Smooth muscle cell (in vitro differentiated cells): ENCODE results near the gene CABCOCO1. TPM values are rescaled to one million over a fixed set of nuclear protein-coding genes. Genes with fewer than 3 reads are reported as not detected.

Source experiments
- DNase-seq: peaks from one replicate; lab custom pipeline; 2025; ENCODE audit not compliant: unreplicated experiment; lab: John Stamatoyannopoulos, UW
- H2AFZ ChIP-seq: fragments of 200-600 bp; sonication (generic); 2 replicates; pipeline ENCODE4 v1.6.0; 2016; ENCODE audit warnings: antibody characterized with exemption, low read depth, mild to moderate bottlenecking
- H3F3A ChIP-seq: fragments of 200-600 bp; sonication (generic); 2 replicates; pipeline ENCODE4 v1.6.0; 2017; ENCODE audit warnings: antibody characterized with exemption, low read depth
- H3K27ac ChIP-seq: fragments of 200-600 bp; sonication (generic); 2 replicates; pipeline ENCODE4 v1.5.1; 2016; ENCODE audit warnings: low read depth, mild to moderate bottlenecking
- H3K27me3 ChIP-seq: fragments of 200-600 bp; sonication (generic); 2 replicates; pipeline ENCODE4 v1.6.1; 2016; ENCODE audit warnings: low read depth, mild to moderate bottlenecking
- H3K36me3 ChIP-seq: fragments of 200-600 bp; sonication (generic); 2 replicates; pipeline ENCODE4 v1.5.1; 2016; ENCODE audit warnings: low read depth
- H3K4me1 ChIP-seq: fragments of 200-600 bp; sonication (generic); 2 replicates; pipeline ENCODE4 v1.5.1; 2016; ENCODE audit warnings: low read depth
- H3K4me2 ChIP-seq: fragments of 200-600 bp; sonication (generic); 2 replicates; pipeline ENCODE4 v1.6.0; 2016; ENCODE audit warnings: mild to moderate bottlenecking
- H3K4me3 ChIP-seq: fragments of 200-600 bp; sonication (generic); 2 replicates; pipeline ENCODE4 v1.5.1; 2016; ENCODE audit warnings: mild to moderate bottlenecking
- H3K79me2 ChIP-seq: fragments of 200-600 bp; sonication (generic); 2 replicates; pipeline ENCODE4 v1.6.0; 2016; ENCODE audit warnings: low read depth, mild to moderate bottlenecking
- H3K9ac ChIP-seq: fragments of 200-600 bp; sonication (generic); 2 replicates; pipeline ENCODE4 v1.6.0; 2016; ENCODE audit warnings: low read depth
- H3K9me3 ChIP-seq: fragments of 200-600 bp; sonication (generic); replicated peaks from 2 replicates; pipeline ENCODE4 v1.5.1; 2016; ENCODE audit warnings: low read depth
- H4K20me1 ChIP-seq: fragments of 200-600 bp; sonication (generic); 2 replicates; pipeline ENCODE4 v1.6.0; 2016; ENCODE audit warnings: low read depth
- WGBS: methylation state at CpG from one replicate; pipeline ENCODE4 v1.1.7; 2016; ENCODE audit warnings: low lambda C conversion rate; 5-methylcytosine and 5-hydroxymethylcytosine counted together
- polyA plus RNA-seq: library from polyadenylated mRNA; unstranded; fragments of >200 nt; fragmentation: Nextera tagmentation; extraction: Ambion mirVana; gene quantifications from 2 replicates; pipeline ENCODE4 v1.2.1, GENCODE V29; 2016
- total RNA-seq: library from RNA; depleted of rRNA; stranded (reverse); fragments of >200 nt; gene quantifications from 2 replicates; pipeline ENCODE4 v1.2.3, GENCODE V29; 2014
- TF ChIP-seq, protein P1 (sequence below): fragments of 200-600 bp; sonication (generic); IDR thresholded peaks from 2 replicates; pipeline ENCODE4 v1.5.1; 2017; ENCODE audit warnings: borderline replicate concordance, mild to moderate bottlenecking, antibody characterized with exemption; ENCODE audit not compliant: insufficient read depth, poor library complexity, severe bottlenecking

CABCOCO1 gene
- total and polyA plus RNA-seq, 2 experiments from 2014 or later: 1.2 TPM; not detected in 1

DNA sequence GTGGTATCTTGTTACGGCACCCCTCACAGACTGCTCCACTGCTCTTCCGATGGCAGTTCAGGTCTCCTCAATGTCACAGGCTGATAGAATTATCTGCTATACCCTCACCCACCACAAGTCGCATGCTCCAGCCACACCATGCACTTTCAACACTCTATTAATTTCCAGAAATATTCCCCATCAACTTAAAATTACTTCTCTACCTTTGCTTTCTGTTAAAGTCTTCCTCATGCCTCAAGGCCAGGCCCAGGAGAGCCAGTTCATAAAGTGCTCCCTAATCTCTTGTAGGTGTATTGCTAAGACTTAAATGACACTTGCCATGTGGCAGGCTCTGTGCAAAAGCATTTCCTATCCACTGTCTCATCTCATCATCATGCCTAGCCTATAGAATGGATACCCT, 132.8 kb downstream of the CABCOCO1 start:
- WGBS: 72% methylated on average over 3 of the region's 3 CpGs
- no peak overlapping the region for H3K4me2 ChIP-seq

GRCh38 chr10:61796785-61797184, 134.1 kb downstream of the CABCOCO1 start:
- Histone ChIP-seq H3K9me3 (no peaks in the 10 kb centered on the region), H4K20me1 (no peaks in the 10 kb centered on the region), H2AFZ (no peak overlapping the region), H3K4me2 (no peak overlapping the region), H3K9ac (no peak overlapping the region), H3K27ac (no peak overlapping the region), H3K4me3 (no peak overlapping the region), H3K4me1 (no peaks in the 10 kb centered on the region), H3K79me2 (no peaks in the 10 kb centered on the region), H3K27me3 (no peaks in the 10 kb centered on the region), H3F3A (no peaks in the 10 kb centered on the region), H3K36me3 (no peaks in the 10 kb centered on the region)
- WGBS: 97% methylated on average over 1 of the region's 1 CpG
- TF ChIP-seq, protein P1, sequence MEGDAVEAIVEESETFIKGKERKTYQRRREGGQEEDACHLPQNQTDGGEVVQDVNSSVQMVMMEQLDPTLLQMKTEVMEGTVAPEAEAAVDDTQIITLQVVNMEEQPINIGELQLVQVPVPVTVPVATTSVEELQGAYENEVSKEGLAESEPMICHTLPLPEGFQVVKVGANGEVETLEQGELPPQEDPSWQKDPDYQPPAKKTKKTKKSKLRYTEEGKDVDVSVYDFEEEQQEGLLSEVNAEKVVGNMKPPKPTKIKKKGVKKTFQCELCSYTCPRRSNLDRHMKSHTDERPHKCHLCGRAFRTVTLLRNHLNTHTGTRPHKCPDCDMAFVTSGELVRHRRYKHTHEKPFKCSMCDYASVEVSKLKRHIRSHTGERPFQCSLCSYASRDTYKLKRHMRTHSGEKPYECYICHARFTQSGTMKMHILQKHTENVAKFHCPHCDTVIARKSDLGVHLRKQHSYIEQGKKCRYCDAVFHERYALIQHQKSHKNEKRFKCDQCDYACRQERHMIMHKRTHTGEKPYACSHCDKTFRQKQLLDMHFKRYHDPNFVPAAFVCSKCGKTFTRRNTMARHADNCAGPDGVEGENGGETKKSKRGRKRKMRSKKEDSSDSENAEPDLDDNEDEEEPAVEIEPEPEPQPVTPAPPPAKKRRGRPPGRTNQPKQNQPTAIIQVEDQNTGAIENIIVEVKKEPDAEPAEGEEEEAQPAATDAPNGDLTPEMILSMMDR: no peak
- no peak for DNase-seq

More for the DNA sequence above, 132.8 kb downstream of the CABCOCO1 start:
- H3K4me1 ChIP-seq: no peaks in the 10 kb centered on the region
- TF ChIP-seq, protein P1: no peak
- H3K36me3 ChIP-seq: no peaks in the 10 kb centered on the region
- no peak overlapping the region for H3K4me3 ChIP-seq
- H3F3A ChIP-seq: no peaks in the 10 kb centered on the region
- DNase-seq: no peak
- H3K79me2 ChIP-seq: no peaks in the 10 kb centered on the region
- no peak overlapping the region for H3K9ac ChIP-seq
- H3K9me3 ChIP-seq: no peaks in the 10 kb centered on the region
- H3K27ac ChIP-seq: no peak overlapping the region
- no peaks in the 10 kb centered on the region for H3K27me3 ChIP-seq
- H4K20me1 ChIP-seq: no peaks in the 10 kb centered on the region
- no peak overlapping the region for H2AFZ ChIP-seq

DNA sequence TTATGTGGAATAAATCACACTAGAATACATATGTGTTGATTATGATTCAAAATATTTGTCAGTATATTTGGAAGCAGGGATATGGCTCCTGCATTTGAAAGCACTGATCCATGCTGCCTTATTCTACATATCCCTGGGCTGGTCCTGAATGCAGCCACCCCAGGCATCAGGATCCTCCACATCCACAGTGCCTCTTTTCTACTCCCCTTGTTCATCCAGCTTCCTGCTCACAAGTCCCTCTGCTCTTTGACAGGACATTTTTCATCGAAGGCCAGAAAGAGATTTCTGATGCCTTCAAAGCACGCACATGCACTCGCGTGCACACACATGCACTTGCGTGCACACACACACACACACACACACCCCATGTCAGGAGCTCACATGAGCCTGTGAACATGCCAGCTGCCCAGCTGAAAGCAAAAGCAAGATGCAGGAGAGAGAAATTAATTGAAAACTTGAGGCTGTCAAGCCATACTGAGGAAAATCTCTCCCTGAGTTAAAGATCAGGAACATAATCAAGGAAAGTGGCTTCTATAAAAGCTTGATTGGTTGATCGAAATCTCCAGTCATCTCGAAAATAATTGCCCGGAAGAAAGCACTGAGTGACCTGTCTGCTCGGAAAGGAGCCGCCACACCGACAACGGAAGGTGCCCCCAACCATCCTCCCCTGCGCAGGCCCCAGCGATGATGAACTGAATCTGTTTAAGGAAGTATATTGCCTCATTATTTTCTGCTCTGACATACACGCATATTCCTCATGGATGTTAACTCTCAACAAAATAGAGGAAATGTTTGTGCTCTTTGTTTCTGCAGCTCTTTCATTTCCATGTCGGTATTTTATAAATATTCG, 134.8 kb downstream of the CABCOCO1 start:
- TF ChIP-seq, protein P1: no peak

GRCh38 chr10:61798713-61799112, 136.0 kb downstream of the CABCOCO1 start:
- no peak overlapping the region for H3K27ac ChIP-seq
- no peak overlapping the region for H3K4me2 ChIP-seq
- H3K27me3 ChIP-seq: no peaks in the 10 kb centered on the region
- no peaks in the 10 kb centered on the region for H3K4me1 ChIP-seq
- H3K4me3 ChIP-seq: no peak overlapping the region
- H3F3A ChIP-seq: no peaks in the 10 kb centered on the region
- TF ChIP-seq, protein P1: no peak
- no peaks in the 10 kb centered on the region for H4K20me1 ChIP-seq
- no peak overlapping the region for H2AFZ ChIP-seq
- H3K36me3 ChIP-seq: no peaks in the 10 kb centered on the region
- DNase-seq: no peak
- no peaks in the 10 kb centered on the region for H3K9me3 ChIP-seq
- H3K79me2 ChIP-seq: no peaks in the 10 kb centered on the region
- H3K9ac ChIP-seq: no peak overlapping the region

More for the DNA sequence above, 134.8 kb downstream of the CABCOCO1 start:
- WGBS: 89% methylated on average over 17 of the region's 17 CpGs
- DNase-seq: no peak
- Histone ChIP-seq H3K36me3 (no peaks in the 10 kb centered on the region), H3K27ac (no peak overlapping the region), H3K4me3 (no peak overlapping the region), H3K27me3 (no peaks in the 10 kb centered on the region), H3K9ac (no peak overlapping the region), H3K4me2 (no peak overlapping the region), H4K20me1 (no peaks in the 10 kb centered on the region), H3K9me3 (no peaks in the 10 kb centered on the region), H3K4me1 (no peaks in the 10 kb centered on the region), H3F3A (no peaks in the 10 kb centered on the region), H2AFZ (no peak overlapping the region), H3K79me2 (no peaks in the 10 kb centered on the region)
